Measurements from ENCODE around the gene PPP1R27. TPM values are rescaled to one million over a fixed set of nuclear protein-coding genes. Genes with fewer than 3 reads are reported as not detected.

PPP1R27 gene
- total RNA-seq, 2 donors from 2014 or later, result not detected

- Histone ChIP-seq H3K4me3 (no peak overlapping the region), H3K36me3 (no peaks in the 10 kb centered on the region), H3K9me3 (no peaks in the 10 kb centered on the region), H3K9ac (ENCODE audit: low read depth in 2 of 2, low read length in 2 of 2) (no peak overlapping the region), H3K27ac (no peak overlapping the region), H3K4me1 (peaks cover 18% of the 10 kb centered on the region), H3K27me3 (no peaks in the 10 kb centered on the region)
- no peak for TF ChIP-seq CTCF (IDR thresholded peaks at IDR 0.05)
- intact Hi-C loops (cut with DNase I), result no loop called here
- DNase-seq, result no peak
These were observed 15.1 kb downstream of the PPP1R27 start for GRCh38 chr17:81819708-81820107.

DNA sequence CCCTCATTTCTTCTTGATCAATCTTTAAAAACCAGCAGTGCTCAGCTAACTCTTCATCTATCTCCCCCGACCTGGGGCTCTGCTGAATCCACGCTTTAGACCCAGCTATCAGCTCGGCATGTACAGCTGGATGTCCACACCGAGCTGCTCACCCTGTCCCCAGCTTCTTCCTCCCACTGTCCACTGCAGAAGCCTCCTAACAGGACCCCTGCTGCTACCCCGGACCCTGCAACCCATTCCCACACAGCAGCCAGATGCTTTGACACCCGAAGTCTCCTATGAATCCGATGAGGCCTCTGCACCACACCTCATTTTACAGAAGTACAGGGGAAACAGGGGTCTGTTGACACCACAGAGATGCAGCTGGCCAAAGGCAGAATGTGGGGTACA lies 17.1 kb downstream of the PPP1R27 start:
- no peak for TF ChIP-seq CTCF (IDR thresholded peaks at IDR 0.05)
- Histone ChIP-seq H3K9ac (ENCODE audit: low read depth in 2 of 2, low read length in 2 of 2) (no peak overlapping the region), H3K27ac (no peak overlapping the region), H3K4me3 (no peak overlapping the region), H3K36me3 (no peaks in the 10 kb centered on the region), H3K27me3 (no peaks in the 10 kb centered on the region), H3K4me1 (peaks cover 18% of the 10 kb centered on the region), H3K9me3 (no peaks in the 10 kb centered on the region)
- intact Hi-C loops (cut with DNase I), result no loop called here
- no peak for DNase-seq

DNA sequence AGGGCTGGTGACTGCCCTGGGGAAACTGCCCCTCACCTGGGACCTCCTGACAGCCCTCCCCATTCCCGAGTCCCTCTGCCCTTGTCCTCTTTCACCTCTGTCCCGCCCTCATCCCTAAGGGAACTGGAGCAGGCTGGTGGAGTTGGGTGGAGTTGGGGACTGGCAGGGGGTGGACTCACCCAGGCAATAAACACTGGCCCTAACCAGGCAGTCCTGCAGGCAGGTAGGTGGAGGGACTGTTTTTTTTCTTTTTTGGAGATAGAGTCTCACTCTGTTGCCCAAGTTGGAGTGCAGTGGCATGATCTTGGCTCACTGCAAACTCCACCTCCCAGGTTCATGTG lies 19.2 kb downstream of the PPP1R27 start:
- peak; percentile 81 for DNase-seq
- intact Hi-C loops (cut with DNase I), result no loop called here
- Histone ChIP-seq H3K27ac (no peak overlapping the region), H3K9ac (ENCODE audit: low read depth in 2 of 2, low read length in 2 of 2) (peak overlapping the region in 1 of 2 donors; percentile 36), H3K4me1 (peaks cover 4% of the 10 kb centered on the region), H3K27me3 (no peaks in the 10 kb centered on the region), H3K36me3 (no peaks in the 10 kb centered on the region), H3K4me3 (no peak overlapping the region), H3K9me3 (no peaks in the 10 kb centered on the region)
- TF ChIP-seq CTCF (IDR thresholded peaks at IDR 0.05), result no peak

GRCh38 chr17:81814748-81815645 lies 19.9 kb downstream of the PPP1R27 start:
- Histone ChIP-seq H3K4me3 (no peak overlapping the region), H3K27ac (no peak overlapping the region), H3K9me3 (no peaks in the 10 kb centered on the region), H3K9ac (ENCODE audit: low read depth in 2 of 2, low read length in 2 of 2) (peak overlapping the region in 1 of 2 donors; percentile 36), H3K4me1 (peaks cover 4% of the 10 kb centered on the region), H3K36me3 (no peaks in the 10 kb centered on the region), H3K27me3 (no peaks in the 10 kb centered on the region)
- intact Hi-C loops (cut with DNase I), result no loop called here
- no peak for DNase-seq
- no peak for TF ChIP-seq CTCF (IDR thresholded peaks at IDR 0.05)

GRCh38 chr17:81813861-81814683 lies 20.8 kb downstream of the PPP1R27 start:
- Histone ChIP-seq H3K9ac (ENCODE audit: low read depth in 2 of 2, low read length in 2 of 2) (no peak overlapping the region), H3K27me3 (no peaks in the 10 kb centered on the region), H3K36me3 (no peaks in the 10 kb centered on the region), H3K27ac (no peak overlapping the region), H3K4me1 (peaks cover 4% of the 10 kb centered on the region), H3K9me3 (no peaks in the 10 kb centered on the region), H3K4me3 (no peak overlapping the region)
- DNase-seq, result no peak
- TF ChIP-seq CTCF (IDR thresholded peaks at IDR 0.05), result no peak
- intact Hi-C loops (cut with DNase I), result no loop called here

Measured in colonic mucosa (tissue), 4 donors.